ENCODE measurements around the gene ATP2C1. TPM values are rescaled to one million over a fixed set of nuclear protein-coding genes. Genes with fewer than 3 reads are reported as not detected.
"Not testable (repeated sequence)": the region's sequence is repeated elsewhere in the genome, so short reads cannot be mapped to it uniquely, and the experiment has no call there.

The ATP2C1 gene
- total RNA-seq, 1 donor from 2014 or later = 76.9 TPM

GRCh38 chr3:131020122-131020693 lies 126.3 kb downstream of the ATP2C1 start:
- intact Hi-C loops (cut with DNase I) = no loop called here
- no peak for DNase-seq (ENCODE audit: low spot score)
- ATAC-seq = peak; percentile 32

- intact Hi-C loops (cut with DNase I) = no loop called here
- ATAC-seq (no peak), DNase-seq (ENCODE audit: low spot score) (no peak)
Measured at GRCh38 chr3:131025539-131025938, 131.7 kb downstream of the ATP2C1 start.

- ATAC-seq (peak; percentile 100), DNase-seq (ENCODE audit: low spot score) (peak; percentile 93)
- intact Hi-C loops (cut with DNase I) = no loop called here
Measured at GRCh38 chr3:131026321-131027151, 132.7 kb downstream of the ATP2C1 start, which contains the start of the genes ASTE1 and NEK11. Gene ASTE1 (minus strand): TSS chr3:131026825. CDS start chr3:131025306, 1,519 bp downstream. Gene NEK11 (plus strand): TSS chr3:131026877. CDS start chr3:131029709, 2,832 bp downstream.

DNA sequence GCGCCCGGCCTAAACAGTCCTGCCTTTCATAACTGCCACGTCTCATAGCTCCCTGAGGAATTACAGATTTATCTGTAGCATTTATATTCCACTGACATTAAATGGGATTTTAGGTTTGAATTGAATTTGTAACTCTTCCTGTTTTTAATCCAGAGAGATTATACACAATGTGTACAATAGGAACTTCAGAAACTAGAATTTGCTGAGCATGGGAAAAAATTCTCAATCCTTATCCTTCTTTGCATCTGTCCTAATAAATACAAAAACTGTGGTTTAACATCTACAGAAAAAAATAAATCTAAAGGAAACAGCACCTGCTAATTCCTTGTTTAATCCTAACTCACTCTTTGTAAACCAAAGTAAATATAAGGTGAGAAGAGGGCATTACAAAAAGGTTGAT lies 135.0 kb downstream of the ATP2C1 start:
- intact Hi-C loops (cut with DNase I) = no loop called here
- ATAC-seq = no peak
- DNase-seq (ENCODE audit: low spot score) = no peak

- ATAC-seq = no peak
- intact Hi-C loops (cut with DNase I) = no loop called here
Measured at GRCh38 chr3:131031660-131032059, 137.8 kb downstream of the ATP2C1 start.

DNA sequence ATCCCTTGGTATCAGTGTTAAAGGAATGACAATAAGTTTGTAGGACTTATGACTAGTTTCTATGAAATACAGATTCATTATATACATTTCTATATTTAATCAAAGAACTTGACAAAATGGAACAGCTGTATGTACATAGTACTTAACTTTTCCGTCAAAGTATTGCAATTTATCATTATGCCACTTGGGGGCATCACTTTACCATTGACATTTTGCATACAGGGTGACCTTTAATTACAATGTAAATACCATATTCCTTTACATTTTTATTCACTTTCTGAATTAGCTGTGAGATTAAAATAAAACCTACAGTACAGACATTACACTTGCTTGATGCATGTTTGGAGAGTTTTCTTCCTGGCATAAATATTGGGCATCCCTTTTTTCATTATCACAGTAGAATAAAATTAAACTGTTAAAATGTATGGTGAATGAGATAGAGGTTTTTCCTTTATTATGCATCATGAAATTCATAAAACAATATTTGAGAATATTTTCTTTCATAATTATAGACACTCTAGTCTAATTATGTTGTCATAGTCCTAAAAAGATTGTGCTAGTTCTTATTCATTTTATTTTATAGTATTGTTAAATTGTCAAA lies 139.7 kb downstream of the ATP2C1 start:
- ATAC-seq (no peak), DNase-seq (ENCODE audit: low spot score) (no peak)
- intact Hi-C loops (cut with DNase I) = no loop called here

More at GRCh38 chr3:131031660-131032059, 137.8 kb downstream of the ATP2C1 start:
- DNase-seq (ENCODE audit: low spot score) = no peak

- intact Hi-C loops (cut with DNase I) = no loop called here
- ATAC-seq (no peak), DNase-seq (ENCODE audit: low spot score) (no peak)
Measured at GRCh38 chr3:131036200-131036816, 142.4 kb downstream of the ATP2C1 start.

DNA sequence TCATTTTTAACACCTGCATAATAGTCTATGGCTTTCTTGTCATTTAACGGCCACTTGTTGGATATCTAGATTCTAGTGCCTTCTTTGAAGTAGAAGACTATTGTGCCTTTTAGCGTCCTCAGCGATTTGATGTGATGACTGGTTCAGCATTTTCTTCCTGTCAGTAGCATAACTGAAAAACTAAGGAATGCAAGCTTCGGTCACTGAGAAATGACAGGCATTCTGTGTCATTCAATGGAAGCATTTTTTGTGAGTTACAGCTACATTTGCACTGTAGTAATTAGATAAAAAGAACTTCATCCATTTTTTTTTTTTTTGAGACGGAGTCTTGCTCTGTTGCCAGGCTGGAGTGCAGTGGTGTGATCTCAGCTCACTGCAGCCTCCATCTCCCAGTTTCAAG lies 143.1 kb downstream of the ATP2C1 start:
- ATAC-seq (no peak), DNase-seq (ENCODE audit: low spot score) (no peak)
- intact Hi-C loops (cut with DNase I) = no loop called here

DNA sequence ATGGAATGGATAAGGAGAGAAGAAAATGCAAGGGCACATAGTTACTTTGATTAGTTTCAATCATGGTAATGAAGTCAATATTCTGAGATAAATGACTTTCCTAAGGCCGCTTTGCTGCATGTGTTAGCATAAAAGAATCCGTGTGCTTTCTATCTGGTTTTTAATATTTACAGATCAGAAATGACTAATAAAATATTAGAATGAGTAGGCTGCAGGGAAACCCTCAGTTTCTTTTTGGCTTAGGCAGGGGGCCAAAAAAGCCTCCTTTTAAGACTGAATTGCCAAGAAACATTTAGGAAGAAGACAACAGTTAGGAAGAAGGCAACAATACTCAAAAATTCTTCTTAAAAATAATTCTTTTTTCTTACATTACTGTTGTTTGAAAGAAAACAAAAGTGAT lies 144.4 kb downstream of the ATP2C1 start:
- ATAC-seq (no peak), DNase-seq (ENCODE audit: low spot score) (no peak)
- intact Hi-C loops (cut with DNase I) = no loop called here

- intact Hi-C loops (cut with DNase I); DNase-seq (ENCODE audit: low spot score); ATAC-seq: not testable (repeated sequence)
Measured at GRCh38 chr3:131042271-131042985, 148.5 kb downstream of the ATP2C1 start.

- ATAC-seq (no peak), DNase-seq (ENCODE audit: low spot score) (no peak)
- intact Hi-C loops (cut with DNase I) = no loop called here
Measured at GRCh38 chr3:131047582-131047981, 153.7 kb downstream of the ATP2C1 start.

DNA sequence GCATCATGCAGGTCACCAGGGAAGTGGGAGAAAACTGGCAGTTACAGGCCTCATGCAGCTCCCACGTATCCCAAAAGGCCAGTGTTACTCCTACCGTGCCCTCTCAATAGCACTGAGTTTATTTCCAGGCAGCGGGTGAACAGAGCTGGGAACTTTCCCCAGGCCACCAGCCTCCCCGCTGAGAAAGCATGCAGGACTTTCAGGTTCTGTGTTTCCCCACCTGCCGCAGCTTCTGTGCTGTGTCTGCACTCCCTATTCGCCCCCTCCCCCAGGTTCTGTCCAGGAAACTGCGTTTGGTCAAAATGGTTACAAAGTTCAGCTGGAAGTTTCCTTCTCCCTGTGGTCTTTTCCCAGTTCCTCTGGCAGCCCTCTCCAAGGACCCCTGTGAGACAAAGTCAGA lies 154.1 kb downstream of the ATP2C1 start:
- DNase-seq (ENCODE audit: low spot score) (no peak), ATAC-seq (no peak)
- intact Hi-C loops (cut with DNase I) = no loop called here

- ATAC-seq (no peak), DNase-seq (ENCODE audit: low spot score) (no peak)
- intact Hi-C loops (cut with DNase I) = no loop called here
Measured at GRCh38 chr3:131050001-131050400, 156.1 kb downstream of the ATP2C1 start.

GRCh38 chr3:131053043-131053859 lies 159.4 kb downstream of the ATP2C1 start:
- DNase-seq (ENCODE audit: low spot score) (no peak), ATAC-seq (no peak)
- intact Hi-C loops (cut with DNase I) = no loop called here
